Keratinocyte (primary cell): ENCODE measurements around the gene ADAM12. TPM values are rescaled to one million over a fixed set of nuclear protein-coding genes. Genes with fewer than 3 reads are reported as not detected.

Experiments used
- DNase-seq: peaks from one replicate; pipeline ENCODE4 v3.0.0-alpha.2; 2011; ENCODE audit warnings: low read depth, missing footprints, low spot score
- FAIRE-seq: peaks from 2 replicates; lab custom pipeline; 2011; peaks lifted over from hg19 to GRCh38; lab: Jason Lieb, UNC
- H2AFZ ChIP-seq: 2 replicates; pipeline ENCODE4 v1.6.0; 2012; ENCODE audit warnings: low read length, control low read depth, inconsistent platforms; ENCODE audit not compliant: control insufficient read depth
- H3K27ac ChIP-seq: 2 replicates; pipeline ENCODE4 v1.5.1; 2011; ENCODE audit warnings: low read length; ENCODE audit not compliant: control insufficient read depth, insufficient read depth
- H3K27me3 ChIP-seq: 3 replicates; pipeline ENCODE4 v1.6.0; 2011; ENCODE audit warnings: low read length; ENCODE audit not compliant: control insufficient read depth, insufficient read depth; ENCODE audit errors: extremely low read depth
- H3K36me3 ChIP-seq, 2 experiments: 2 replicates in 1 of 2; 3 replicates in 1 of 2; pipeline ENCODE4 v1.5.1; 2011; ENCODE audit warnings: low read length in 2 of 2, mild to moderate bottlenecking in 1 of 2; ENCODE audit not compliant: control insufficient read depth in 2 of 2, insufficient read depth in 2 of 2; ENCODE audit errors: extremely low read depth in 1 of 2
- H3K4me1 ChIP-seq: 3 replicates; pipeline ENCODE4 v1.5.1; 2011; ENCODE audit warnings: low read length; ENCODE audit not compliant: control insufficient read depth, insufficient read depth; ENCODE audit errors: extremely low read depth
- H3K4me2 ChIP-seq: 3 replicates; pipeline ENCODE4 v1.6.0; 2011; ENCODE audit warnings: low read depth, low read length; ENCODE audit not compliant: control insufficient read depth, insufficient read depth; ENCODE audit errors: extremely low read depth
- H3K4me3 ChIP-seq, 3 experiments: fragments of 200-600 bp in 1 of 3; sonication (generic) in 1 of 3; 2 replicates in 2 of 3; 3 replicates in 1 of 3; pipeline ENCODE4 v1.5.1; 2011 to 2016; ENCODE audit warnings: low read length in 3 of 3, mild to moderate bottlenecking in 3 of 3, control low read depth in 2 of 3, inconsistent platforms in 1 of 3, low read depth in 1 of 3, mixed read lengths in 1 of 3, mixed run types in 1 of 3, moderate library complexity in 1 of 3; ENCODE audit not compliant: control insufficient read depth in 2 of 3, insufficient read depth in 2 of 3; ENCODE audit errors: extremely low read depth in 1 of 3
- H3K79me2 ChIP-seq: 2 replicates; pipeline ENCODE4 v1.6.0; 2012; ENCODE audit warnings: low read length; ENCODE audit not compliant: control insufficient read depth, insufficient read depth
- H3K9ac ChIP-seq: 3 replicates; pipeline ENCODE4 v1.6.0; 2011; ENCODE audit warnings: low read length; ENCODE audit not compliant: control insufficient read depth, insufficient read depth; ENCODE audit errors: extremely low read depth
- H3K9me1 ChIP-seq: 3 replicates; pipeline ENCODE4 v1.6.0; 2011; ENCODE audit warnings: low read length; ENCODE audit not compliant: control insufficient read depth, insufficient read depth; ENCODE audit errors: extremely low read depth
- H3K9me3 ChIP-seq: 2 replicates; pipeline ENCODE4 v1.5.1; 2012; ENCODE audit warnings: low read depth, low read length; ENCODE audit not compliant: control insufficient read depth
- H4K20me1 ChIP-seq: 3 replicates; pipeline ENCODE4 v1.6.0; 2011; ENCODE audit warnings: low read length; ENCODE audit not compliant: control insufficient read depth, insufficient read depth; ENCODE audit errors: extremely low read depth
- EZH2 ChIP-seq: IDR thresholded peaks from one replicate; pipeline ENCODE4 v1.6.1; 2012; ENCODE audit warnings: inconsistent platforms, mild to moderate bottlenecking, low read length, moderate library complexity
- dilution Hi-C: fragments of 300-500 bp; cut with MboI; formaldehyde crosslinking; loops from one replicate; pipeline ENCODE4 v1.7.0; 2020; ENCODE audit warnings: low sequenced_read_pairs; ENCODE audit not compliant: extremely low pct_ligation_motif_present
- polyA plus RNA-seq, 5 experiments: library from polyadenylated mRNA; depleted of rRNA in 3 of 5; stranded (reverse) in 3 of 5; stranded (forward) in 1 of 5; unstranded in 1 of 5; fragments of >200 nt; gene quantifications; 1 replicate in 1 of 5; 2 replicates in 3 of 5; 3 replicates in 1 of 5; pipeline versions ENCODE4 v1.2.1 to v1.2.3, GENCODE V29; 2011 to 2012; ENCODE audit warnings: missing spikeins in 2 of 5, low read depth in 1 of 5, low replicate concordance in 1 of 5
- TF ChIP-seq, protein P1 (sequence below), 3 experiments: IDR thresholded peaks in 1 of 3; conservative IDR thresholded peaks in 1 of 3; optimal IDR thresholded peaks in 1 of 3; 2 replicates in 2 of 3; 3 replicates in 1 of 3; pipeline versions ENCODE3 to v1.5.1; 2011; ENCODE audit warnings: low read length in 3 of 3, mild to moderate bottlenecking in 3 of 3, moderate library complexity in 2 of 3, control low read depth in 1 of 3, inconsistent platforms in 1 of 3; ENCODE audit not compliant: insufficient read depth in 2 of 3; ENCODE audit errors: extremely low read depth in 1 of 3

Gene ADAM12
- polyA plus RNA-seq, 1 donor (not counting 4 experiments of a cell fraction or from before 2014, with no cell fraction given): 0.07 TPM

DNA sequence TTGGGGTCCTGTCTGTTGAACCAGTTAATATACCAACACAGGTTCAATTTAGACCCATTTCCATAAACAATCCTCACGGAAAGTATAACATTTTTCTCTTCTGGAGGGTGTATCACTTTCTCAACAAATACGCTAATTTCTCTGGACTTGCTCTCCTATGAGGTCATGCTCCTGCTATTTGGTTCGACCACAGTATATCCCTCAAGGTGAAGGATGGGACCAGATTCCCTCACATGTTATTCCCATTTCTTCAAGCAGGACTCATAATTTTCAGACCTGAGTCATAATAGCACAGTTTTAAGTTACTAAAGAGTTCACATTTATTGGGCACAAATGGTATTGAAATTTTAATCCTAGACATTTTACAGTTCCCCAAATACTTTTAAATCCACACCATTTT is 57.2 kb downstream of the ADAM12 start:
- FAIRE-seq: no peak
- no peak for DNase-seq
- dilution Hi-C loops: no loop called here

DNA sequence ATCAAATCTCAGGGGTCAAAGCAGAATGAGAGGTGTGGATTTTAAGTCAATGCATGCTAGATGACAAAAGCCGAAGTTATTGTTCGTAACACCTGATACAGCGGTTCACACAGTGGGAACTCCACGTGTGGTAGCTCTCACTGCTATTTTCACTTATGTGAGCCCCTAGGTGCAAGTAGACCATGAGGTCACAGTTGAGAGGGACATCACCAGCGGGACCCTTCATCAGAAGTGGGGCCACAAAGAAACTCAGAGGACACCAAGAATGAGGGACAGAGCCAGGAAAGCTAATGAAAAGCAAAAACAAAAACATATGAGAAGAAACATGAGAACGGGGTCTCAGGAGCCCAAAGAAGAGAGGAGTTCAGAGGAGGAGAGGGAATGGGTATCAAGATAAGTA is 63.5 kb downstream of the ADAM12 start:
- Histone ChIP-seq H3K36me3 (no peaks in the 10 kb centered on the region), H3K27me3 (no peaks in the 10 kb centered on the region), H2AFZ (no peak overlapping the region), H3K9ac (no peak overlapping the region), H3K4me3 (no peak overlapping the region), H3K4me2 (no peak overlapping the region), H3K79me2 (no peaks in the 10 kb centered on the region), H3K9me3 (no peaks in the 10 kb centered on the region), H4K20me1 (no peaks in the 10 kb centered on the region), H3K9me1 (no peaks in the 10 kb centered on the region), H3K4me1 (no peaks in the 10 kb centered on the region), H3K27ac (no peak overlapping the region)
- dilution Hi-C loops: no loop called here
- DNase-seq: no peak
- TF ChIP-seq, protein P1, sequence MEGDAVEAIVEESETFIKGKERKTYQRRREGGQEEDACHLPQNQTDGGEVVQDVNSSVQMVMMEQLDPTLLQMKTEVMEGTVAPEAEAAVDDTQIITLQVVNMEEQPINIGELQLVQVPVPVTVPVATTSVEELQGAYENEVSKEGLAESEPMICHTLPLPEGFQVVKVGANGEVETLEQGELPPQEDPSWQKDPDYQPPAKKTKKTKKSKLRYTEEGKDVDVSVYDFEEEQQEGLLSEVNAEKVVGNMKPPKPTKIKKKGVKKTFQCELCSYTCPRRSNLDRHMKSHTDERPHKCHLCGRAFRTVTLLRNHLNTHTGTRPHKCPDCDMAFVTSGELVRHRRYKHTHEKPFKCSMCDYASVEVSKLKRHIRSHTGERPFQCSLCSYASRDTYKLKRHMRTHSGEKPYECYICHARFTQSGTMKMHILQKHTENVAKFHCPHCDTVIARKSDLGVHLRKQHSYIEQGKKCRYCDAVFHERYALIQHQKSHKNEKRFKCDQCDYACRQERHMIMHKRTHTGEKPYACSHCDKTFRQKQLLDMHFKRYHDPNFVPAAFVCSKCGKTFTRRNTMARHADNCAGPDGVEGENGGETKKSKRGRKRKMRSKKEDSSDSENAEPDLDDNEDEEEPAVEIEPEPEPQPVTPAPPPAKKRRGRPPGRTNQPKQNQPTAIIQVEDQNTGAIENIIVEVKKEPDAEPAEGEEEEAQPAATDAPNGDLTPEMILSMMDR (optimal IDR thresholded peaks at IDR 0.05 in 1 of 3, IDR thresholded peaks at IDR 0.05 in 1 of 3, conservative IDR thresholded peaks at IDR 0.05 in 1 of 3; ENCODE audit: extremely low read depth in 1 of 3, insufficient read depth in 2 of 3, low read length in 3 of 3): no peak
- TF ChIP-seq EZH2: no peak
- no peak for FAIRE-seq

More for the DNA sequence above, 57.2 kb downstream of the ADAM12 start:
- no peak for TF ChIP-seq EZH2
- TF ChIP-seq, protein P1 (optimal IDR thresholded peaks at IDR 0.05 in 1 of 3, IDR thresholded peaks at IDR 0.05 in 1 of 3, conservative IDR thresholded peaks at IDR 0.05 in 1 of 3; ENCODE audit: extremely low read depth in 1 of 3, insufficient read depth in 2 of 3, low read length in 3 of 3): no peak
- no peak overlapping the region for H3K9ac ChIP-seq
- H3K27ac ChIP-seq: no peak overlapping the region
- H3K27me3 ChIP-seq: no peaks in the 10 kb centered on the region
- no peaks in the 10 kb centered on the region for H3K9me3 ChIP-seq
- H2AFZ ChIP-seq: no peak overlapping the region
- no peaks in the 10 kb centered on the region for H4K20me1 ChIP-seq
- no peaks in the 10 kb centered on the region for H3K36me3 ChIP-seq
- H3K4me2 ChIP-seq: no peak overlapping the region
- H3K9me1 ChIP-seq: no peaks in the 10 kb centered on the region
- no peaks in the 10 kb centered on the region for H3K79me2 ChIP-seq
- H3K4me3 ChIP-seq: no peak overlapping the region
- H3K4me1 ChIP-seq: no peaks in the 10 kb centered on the region
